ENCODE measurements around the gene COMMD10. TPM values are rescaled to one million over a fixed set of nuclear protein-coding genes. Genes with fewer than 3 reads are reported as not detected.

COMMD10 gene
- total and polyA plus RNA-seq, 2 experiments from 2014 or later: 26.0 to 38.9 TPM

- H2AFZ ChIP-seq: no peak overlapping the region
- no peaks in the 10 kb centered on the region for H3K79me2 ChIP-seq (ENCODE audit: insufficient read depth)
- H3K4me1 ChIP-seq (ENCODE audit: insufficient read depth): no peaks in the 10 kb centered on the region
- no peak overlapping the region for H3K4me3 ChIP-seq
- no peak for TF ChIP-seq EZH2 (IDR thresholded peaks at IDR 0.05; ENCODE audit: insufficient read depth, poor library complexity, severe bottlenecking)
- no peak for TF ChIP-seq EZH2phosphoT487 (IDR thresholded peaks at IDR 0.05; ENCODE audit: insufficient read depth, low read depth)
- WGBS, 2 experiments (ENCODE audit: low coverage in 1 of 2, low lambda C conversion rate in 2 of 2, missing lambda C conversion rate in 2 of 2): 96% methylated on average over 2 of the region's 2 CpGs
- in situ Hi-C loops (cut with MboI): no loop called here
- H3F3A ChIP-seq (ENCODE audit: insufficient read depth): no peaks in the 10 kb centered on the region
- no peaks in the 10 kb centered on the region for H3K9me2 ChIP-seq (ENCODE audit: insufficient read depth)
- no peak overlapping the region for H3K9ac ChIP-seq
- H3K27me3 ChIP-seq (replicated peaks; ENCODE audit: insufficient read depth): no peaks in the 10 kb centered on the region
- H3K9me3 ChIP-seq (ENCODE audit: low read depth): no peaks in the 10 kb centered on the region
- DNase-seq: no peak
- no peaks in the 10 kb centered on the region for H4K20me1 ChIP-seq (ENCODE audit: insufficient read depth)
- no peak overlapping the region for H3K4me2 ChIP-seq (ENCODE audit: unreplicated experiment)
- H3K36me3 ChIP-seq (ENCODE audit: low read depth): no peaks in the 10 kb centered on the region
- no peak overlapping the region for H3K27ac ChIP-seq
Measured at GRCh38 chr5:116153687-116154174, 68.9 kb downstream of the COMMD10 start.

DNA sequence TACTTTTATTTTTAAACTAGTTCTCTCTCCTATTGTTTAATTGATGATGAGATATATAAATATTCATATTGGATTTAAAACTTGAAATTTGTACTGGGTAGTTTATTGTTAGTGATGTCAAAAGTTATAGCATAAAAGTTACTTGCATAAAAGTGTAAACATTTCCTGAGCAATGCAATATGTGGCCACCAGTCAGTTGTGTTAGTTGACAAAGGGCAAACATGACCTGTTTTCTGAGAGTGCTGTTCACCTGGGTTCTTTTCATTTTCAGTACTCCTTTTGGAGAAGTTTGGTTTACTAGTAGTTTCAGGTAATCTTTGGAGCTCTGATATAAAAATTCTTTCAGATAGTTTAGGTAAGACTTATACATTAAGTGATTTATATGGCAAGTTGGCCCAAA is 69.4 kb downstream of the COMMD10 start:
- no peaks in the 10 kb centered on the region for H3K9me3 ChIP-seq (ENCODE audit: low read depth)
- H3K4me3 ChIP-seq: no peak overlapping the region
- no peak overlapping the region for H3K9ac ChIP-seq
- H3K4me2 ChIP-seq (ENCODE audit: unreplicated experiment): no peak overlapping the region
- in situ Hi-C loops (cut with MboI): no loop called here
- H3F3A ChIP-seq (ENCODE audit: insufficient read depth): no peaks in the 10 kb centered on the region
- H3K4me1 ChIP-seq (ENCODE audit: insufficient read depth): no peaks in the 10 kb centered on the region
- no peaks in the 10 kb centered on the region for H3K79me2 ChIP-seq (ENCODE audit: insufficient read depth)
- TF ChIP-seq EZH2 (IDR thresholded peaks at IDR 0.05; ENCODE audit: insufficient read depth, poor library complexity, severe bottlenecking) (no peak), EZH2phosphoT487 (IDR thresholded peaks at IDR 0.05; ENCODE audit: insufficient read depth, low read depth) (no peak)
- H3K36me3 ChIP-seq (ENCODE audit: low read depth): no peaks in the 10 kb centered on the region
- no peaks in the 10 kb centered on the region for H4K20me1 ChIP-seq (ENCODE audit: insufficient read depth)
- no peaks in the 10 kb centered on the region for H3K27me3 ChIP-seq (replicated peaks; ENCODE audit: insufficient read depth)
- no peaks in the 10 kb centered on the region for H3K9me2 ChIP-seq (ENCODE audit: insufficient read depth)
- no peak overlapping the region for H3K27ac ChIP-seq
- H2AFZ ChIP-seq: no peak overlapping the region
- DNase-seq: no peak

DNA sequence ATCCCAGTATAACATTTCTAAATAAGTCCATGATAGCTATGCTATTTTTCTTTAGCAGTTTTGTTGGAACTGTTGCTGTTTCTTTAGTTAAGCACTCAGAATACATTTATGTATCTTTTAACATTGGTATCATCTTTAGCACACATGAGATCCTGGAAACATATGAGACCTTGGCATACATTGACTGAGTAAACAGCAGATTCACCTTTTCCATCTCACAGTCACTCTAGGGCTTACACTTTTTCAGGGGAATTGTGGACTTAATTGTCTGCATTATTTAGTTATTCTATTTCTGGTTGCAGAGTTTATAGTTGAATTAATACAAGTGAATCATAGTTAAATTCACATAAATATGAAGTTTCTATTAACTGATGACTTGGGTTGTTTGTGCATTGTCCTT is 70.1 kb downstream of the COMMD10 start:
- no peaks in the 10 kb centered on the region for H4K20me1 ChIP-seq (ENCODE audit: insufficient read depth)
- in situ Hi-C loops (cut with MboI): no loop called here
- H3K27me3 ChIP-seq (replicated peaks; ENCODE audit: insufficient read depth): no peaks in the 10 kb centered on the region
- H3K4me1 ChIP-seq (ENCODE audit: insufficient read depth): no peaks in the 10 kb centered on the region
- H3K79me2 ChIP-seq (ENCODE audit: insufficient read depth): no peaks in the 10 kb centered on the region
- H3F3A ChIP-seq (ENCODE audit: insufficient read depth): no peaks in the 10 kb centered on the region
- H3K9ac ChIP-seq: no peak overlapping the region
- no peaks in the 10 kb centered on the region for H3K9me2 ChIP-seq (ENCODE audit: insufficient read depth)
- TF ChIP-seq EZH2 (IDR thresholded peaks at IDR 0.05; ENCODE audit: insufficient read depth, poor library complexity, severe bottlenecking): no peak
- no peak for TF ChIP-seq EZH2phosphoT487 (IDR thresholded peaks at IDR 0.05; ENCODE audit: insufficient read depth, low read depth)
- H3K36me3 ChIP-seq (ENCODE audit: low read depth): no peaks in the 10 kb centered on the region
- no peak overlapping the region for H3K4me3 ChIP-seq
- no peak overlapping the region for H3K27ac ChIP-seq
- no peak for DNase-seq
- H2AFZ ChIP-seq: no peak overlapping the region
- no peaks in the 10 kb centered on the region for H3K9me3 ChIP-seq (ENCODE audit: low read depth)
- no peak overlapping the region for H3K4me2 ChIP-seq (ENCODE audit: unreplicated experiment)

DNA sequence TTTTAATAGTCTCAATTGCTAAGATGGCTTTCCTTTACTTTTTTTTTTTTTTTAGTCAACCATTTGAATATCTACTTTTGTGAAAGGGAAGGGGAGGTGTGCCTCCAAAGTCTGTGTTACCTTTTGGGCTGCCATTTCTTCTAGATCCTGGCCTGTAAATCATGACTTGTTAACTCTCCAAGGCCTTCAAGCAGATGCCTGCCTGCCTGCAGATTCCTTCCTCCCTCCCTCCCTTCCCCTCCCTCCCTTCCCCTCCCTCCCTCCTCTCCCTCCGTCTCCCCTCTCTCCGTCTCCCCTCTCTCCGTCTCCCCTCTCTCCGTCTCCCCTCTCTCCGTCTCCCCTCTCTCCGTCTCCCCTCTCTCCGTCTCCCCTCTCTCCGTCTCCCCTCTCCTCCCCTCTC is 73.1 kb downstream of the COMMD10 start:
- no peak overlapping the region for H3K27ac ChIP-seq
- TF ChIP-seq EZH2phosphoT487 (IDR thresholded peaks at IDR 0.05; ENCODE audit: insufficient read depth, low read depth): no peak
- TF ChIP-seq EZH2 (IDR thresholded peaks at IDR 0.05; ENCODE audit: insufficient read depth, poor library complexity, severe bottlenecking): no peak
- no peaks in the 10 kb centered on the region for H3F3A ChIP-seq (ENCODE audit: insufficient read depth)
- H3K9ac ChIP-seq: no peak overlapping the region
- H3K27me3 ChIP-seq (replicated peaks; ENCODE audit: insufficient read depth): no peaks in the 10 kb centered on the region
- no peak overlapping the region for H3K4me3 ChIP-seq
- H3K79me2 ChIP-seq (ENCODE audit: insufficient read depth): no peaks in the 10 kb centered on the region
- no peaks in the 10 kb centered on the region for H4K20me1 ChIP-seq (ENCODE audit: insufficient read depth)
- no peaks in the 10 kb centered on the region for H3K4me1 ChIP-seq (ENCODE audit: insufficient read depth)
- H3K9me2 ChIP-seq (ENCODE audit: insufficient read depth): no peaks in the 10 kb centered on the region
- H3K4me2 ChIP-seq (ENCODE audit: unreplicated experiment): no peak overlapping the region
- no peak overlapping the region for H2AFZ ChIP-seq
- DNase-seq: no peak
- in situ Hi-C loops (cut with MboI): no loop called here
- WGBS, 2 experiments (ENCODE audit: low coverage in 1 of 2, low lambda C conversion rate in 2 of 2, missing lambda C conversion rate in 2 of 2): 78 to 100% methylated on average over 2 to 7 of the region's 8 CpGs
- H3K36me3 ChIP-seq (ENCODE audit: low read depth): no peaks in the 10 kb centered on the region
- no peaks in the 10 kb centered on the region for H3K9me3 ChIP-seq (ENCODE audit: low read depth)

- Histone ChIP-seq H3K9ac (no peak overlapping the region), H3K27me3 (replicated peaks; ENCODE audit: insufficient read depth) (no peaks in the 10 kb centered on the region), H3K4me1 (ENCODE audit: insufficient read depth) (no peaks in the 10 kb centered on the region), H3K79me2 (ENCODE audit: insufficient read depth) (no peaks in the 10 kb centered on the region), H3K36me3 (ENCODE audit: low read depth) (no peaks in the 10 kb centered on the region), H3K27ac (no peak overlapping the region), H3F3A (ENCODE audit: insufficient read depth) (no peaks in the 10 kb centered on the region), H3K4me2 (ENCODE audit: unreplicated experiment) (no peak overlapping the region), H3K9me3 (ENCODE audit: low read depth) (no peaks in the 10 kb centered on the region), H3K4me3 (no peak overlapping the region), H3K9me2 (ENCODE audit: insufficient read depth) (no peaks in the 10 kb centered on the region), H2AFZ (no peak overlapping the region), H4K20me1 (ENCODE audit: insufficient read depth) (no peaks in the 10 kb centered on the region)
- in situ Hi-C loops (cut with MboI): no loop called here
- TF ChIP-seq EZH2 (IDR thresholded peaks at IDR 0.05; ENCODE audit: insufficient read depth, poor library complexity, severe bottlenecking): no peak
- TF ChIP-seq EZH2phosphoT487 (IDR thresholded peaks at IDR 0.05; ENCODE audit: insufficient read depth, low read depth): no peak
- no peak for DNase-seq
Measured at GRCh38 chr5:116159006-116159405, 74.2 kb downstream of the COMMD10 start.

Measured in GM23248 (cell line).